Lower leg skin (tissue), 4 donors: Measurements from ENCODE around the gene NEURL1. TPM values are rescaled to one million over a fixed set of nuclear protein-coding genes. Genes with fewer than 3 reads are reported as not detected.

Source experiments
- DNase-seq, 2 donors: peaks; one replicate each; pipeline ENCODE4 v3.0.0-alpha.2; 2019; ENCODE audit warnings: low spot score in 2 of 2
- H3K4me3 ChIP-seq: fragments of 200-600 bp; sonication (generic); 2 replicates; pipeline ENCODE4 v1.5.1; 2017; ENCODE audit warnings: mild to moderate bottlenecking, low read depth; ENCODE audit not compliant: poor library complexity, severe bottlenecking
- CTCF ChIP-seq, 3 donors: fragments of 450-650 bp; IDR thresholded peaks; one replicate each; pipeline ENCODE4 v1.5.1; 2016; ENCODE audit warnings: antibody characterized with exemption in 3 of 3, mild to moderate bottlenecking in 3 of 3, moderate library complexity in 2 of 3
- POLR2A ChIP-seq, 2 donors: fragments of 450-650 bp; IDR thresholded peaks; one replicate each; pipeline ENCODE4 v1.6.1; 2016 to 2017; ENCODE audit warnings: antibody characterized with exemption in 2 of 2, mild to moderate bottlenecking in 1 of 2, moderate library complexity in 1 of 2
- WGBS, 2 donors: methylation state at CpG; one replicate each; pipeline ENCODE4 v1.1.5; 2018; 5-methylcytosine and 5-hydroxymethylcytosine counted together
- intact Hi-C: fragments of 100-400 bp; cut with DNase I; formaldehyde crosslinking; loops from one replicate; pipeline ENCODE4 v1.15.0; 2023; ENCODE audit warnings: low total_unique reads
- total RNA-seq, 4 donors: library from RNA; depleted of rRNA; stranded (reverse); fragments of >200 nt; gene quantifications; one replicate each; pipeline ENCODE4 v1.1.0, GENCODE V29; 2016

Gene NEURL1
- total RNA-seq, 4 donors from 2014 or later, result 0.13 to 0.23 (median 0.22) TPM; not detected in 1

GRCh38 chr10:103582331-103583123 lies 89.0 kb downstream of the NEURL1 start:
- DNase-seq, result no peak
- TF ChIP-seq CTCF (IDR thresholded peaks at IDR 0.05), result no peak
- TF ChIP-seq POLR2A (IDR thresholded peaks at IDR 0.05), result no peak
- intact Hi-C loops, result no loop called here
- WGBS, 2 donors, result 91 to 95% methylated on average over 13 of the region's 13 CpGs
- no peak overlapping the region for H3K4me3 ChIP-seq

GRCh38 chr10:103583871-103584215 lies 90.3 kb downstream of the NEURL1 start:
- H3K4me3 ChIP-seq, result no peak overlapping the region
- no peak for DNase-seq
- TF ChIP-seq POLR2A (IDR thresholded peaks at IDR 0.05) (no peak), CTCF (IDR thresholded peaks at IDR 0.05) (no peak)
- intact Hi-C loops, result no loop called here
- 80 to 82% methylated on average over 8 of the region's 8 CpGs for WGBS, 2 donors

- TF ChIP-seq POLR2A (IDR thresholded peaks at IDR 0.05) (no peak), CTCF (IDR thresholded peaks at IDR 0.05) (no peak)
- H3K4me3 ChIP-seq, result peak overlapping the region; percentile 13
- 16 to 23% methylated on average over 38 to 90 of the region's 111 CpGs for WGBS, 2 donors
- intact Hi-C loops, result no loop called here
- DNase-seq, result no peak
Observed at GRCh38 chr10:103584216-103585010, 90.9 kb downstream of the NEURL1 start.

GRCh38 chr10:103585011-103585405 lies 91.5 kb downstream of the NEURL1 start:
- TF ChIP-seq POLR2A (IDR thresholded peaks at IDR 0.05), result no peak
- no peak for TF ChIP-seq CTCF (IDR thresholded peaks at IDR 0.05)
- no peak for DNase-seq
- intact Hi-C loops, result no loop called here
- H3K4me3 ChIP-seq, result no peak overlapping the region
- 82 to 96% methylated on average over 16 to 32 of the region's 32 CpGs for WGBS, 2 donors

GRCh38 chr10:103587073-103587472 lies 93.6 kb downstream of the NEURL1 start:
- intact Hi-C loops, result no loop called here
- TF ChIP-seq POLR2A (IDR thresholded peaks at IDR 0.05), result no peak
- no peak for TF ChIP-seq CTCF (IDR thresholded peaks at IDR 0.05)
- H3K4me3 ChIP-seq, result no peak overlapping the region

More at GRCh38 chr10:103587073-103587472, 93.6 kb downstream of the NEURL1 start:
- DNase-seq, result no peak
